NB4 (cell line): Measurements from ENCODE around the gene TMA7B.

Experiments
- CTCF ChIP-seq: IDR thresholded peaks from one replicate; pipeline ENCODE4 v1.5.1; 2012; ENCODE audit warnings: low read depth, low read length
- MYC ChIP-seq: IDR thresholded peaks from 2 replicates; pipeline ENCODE4 v1.6.1; 2011; ENCODE audit warnings: low read depth, low read length

GRCh38 chr22:39958949-39959639 is 1.1 kb upstream of the TMA7B start:
- TF ChIP-seq MYC (no peak), CTCF (no peak)
